Measurements from ENCODE around the gene BACH2. TPM values are rescaled to one million over a fixed set of nuclear protein-coding genes. Genes with fewer than 3 reads are reported as not detected.

The BACH2 gene
- total RNA-seq, 4 donors from 2014 or later: 3.6 to 13.4 (median 7.5) TPM

- DNase-seq (no peak), ATAC-seq (no peak)
- H3K27me3 ChIP-seq: no peaks in the 10 kb centered on the region
- H3K9me3 ChIP-seq: no peaks in the 10 kb centered on the region
- no peak overlapping the region for H3K27ac ChIP-seq
- no peaks in the 10 kb centered on the region for H3K4me1 ChIP-seq
- peaks cover 0 to 18% of the 10 kb centered on the region in 2 donors for H3K36me3 ChIP-seq
- intact Hi-C loops (cut with DNase I; ENCODE audit: low total_unique reads) (no loop called here), in situ Hi-C loops (cut with MboI; ENCODE audit: low sequenced_read_pairs in 4 of 4) (loop anchor here in 3 of 4 donors (5.0 to 10.0 kb wide), 2 partner anchors 460 to 547 kb away; no protein-coding TSS in a partner anchor)
- no peak overlapping the region for H3K4me3 ChIP-seq
- no peak for TF ChIP-seq POLR2A (IDR thresholded peaks at IDR 0.05)
- no peak for TF ChIP-seq CTCF (IDR thresholded peaks at IDR 0.05 in 4 of 5, conservative IDR thresholded peaks at IDR 0.05 in 1 of 5)
Observed at GRCh38 chr6:89934685-89935366, 361.8 kb downstream of the BACH2 start.

GRCh38 chr6:89932245-89932802 lies 364.3 kb downstream of the BACH2 start:
- in situ Hi-C loops (cut with MboI; ENCODE audit: low sequenced_read_pairs in 4 of 4) (loop anchor here in 2 of 4 donors (10.0 kb wide), 1 partner anchor 462 kb away; no protein-coding TSS in a partner anchor), intact Hi-C loops (cut with DNase I; ENCODE audit: low total_unique reads) (no loop called here)
- no peaks in the 10 kb centered on the region for H3K27me3 ChIP-seq
- no peak for TF ChIP-seq POLR2A (IDR thresholded peaks at IDR 0.05)
- TF ChIP-seq CTCF (IDR thresholded peaks at IDR 0.05 in 4 of 5, conservative IDR thresholded peaks at IDR 0.05 in 1 of 5): no peak
- H3K27ac ChIP-seq: no peak overlapping the region
- DNase-seq (no peak), ATAC-seq (no peak)
- no peaks in the 10 kb centered on the region for H3K9me3 ChIP-seq
- peaks cover 0 to 18% of the 10 kb centered on the region in 2 donors for H3K36me3 ChIP-seq
- H3K4me3 ChIP-seq: no peak overlapping the region
- no peaks in the 10 kb centered on the region for H3K4me1 ChIP-seq

GRCh38 chr6:89930789-89931188 lies 365.9 kb downstream of the BACH2 start:
- no peaks in the 10 kb centered on the region for H3K4me1 ChIP-seq
- H3K4me3 ChIP-seq: no peak overlapping the region
- H3K9me3 ChIP-seq: no peaks in the 10 kb centered on the region
- ATAC-seq (no peak), DNase-seq (no peak)
- peaks cover 0 to 10% of the 10 kb centered on the region in 2 donors for H3K36me3 ChIP-seq
- intact Hi-C loops (cut with DNase I; ENCODE audit: low total_unique reads): no loop called here
- no peak for TF ChIP-seq CTCF (IDR thresholded peaks at IDR 0.05 in 4 of 5, conservative IDR thresholded peaks at IDR 0.05 in 1 of 5)
- no peak for TF ChIP-seq POLR2A (IDR thresholded peaks at IDR 0.05)
- H3K27me3 ChIP-seq: no peaks in the 10 kb centered on the region
- in situ Hi-C loops (cut with MboI; ENCODE audit: low sequenced_read_pairs in 4 of 4): loop anchor here in 2 of 4 donors (10.0 kb wide), 1 partner anchor 464 kb away; no protein-coding TSS in a partner anchor
- H3K27ac ChIP-seq: no peak overlapping the region

DNA sequence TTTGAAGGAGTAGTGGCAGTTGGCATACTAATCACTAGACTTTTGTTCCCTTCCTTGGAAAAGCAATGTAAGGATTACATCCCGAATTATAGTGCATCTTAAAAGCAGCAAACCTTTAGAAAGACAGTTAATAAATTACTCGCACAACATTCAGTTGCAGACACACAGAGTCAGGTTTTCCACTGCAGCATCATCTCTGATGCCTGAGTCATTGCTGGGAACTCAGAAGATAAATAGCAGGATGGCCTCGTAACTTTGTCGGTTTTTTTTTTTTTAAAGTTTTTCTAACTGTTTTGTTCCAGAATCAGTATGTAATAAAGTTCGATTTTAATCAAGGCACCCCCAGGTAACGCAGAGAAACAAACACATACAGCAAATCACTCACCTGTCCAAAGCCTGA lies 368.0 kb downstream of the BACH2 start:
- intact Hi-C loops (cut with DNase I; ENCODE audit: low total_unique reads): no loop called here
- DNase-seq (no peak), ATAC-seq (no peak)
- in situ Hi-C loops (cut with MboI; ENCODE audit: low sequenced_read_pairs in 4 of 4): no loop called here
- no peak overlapping the region for H3K4me3 ChIP-seq
- H3K4me1 ChIP-seq: no peaks in the 10 kb centered on the region
- H3K27me3 ChIP-seq: no peaks in the 10 kb centered on the region
- no peak overlapping the region for H3K27ac ChIP-seq
- TF ChIP-seq CTCF (IDR thresholded peaks at IDR 0.05 in 4 of 5, conservative IDR thresholded peaks at IDR 0.05 in 1 of 5) (no peak), POLR2A (IDR thresholded peaks at IDR 0.05) (no peak)
- H3K36me3 ChIP-seq: peaks cover 0 to 10% of the 10 kb centered on the region in 2 donors
- H3K9me3 ChIP-seq: no peaks in the 10 kb centered on the region
